Measurements from ENCODE around the gene INO80E.
A peak's percentile ranks its signal among the peaks of the same experiment; 100 is the strongest.
"Not testable (repeated sequence)": the region's sequence is repeated elsewhere in the genome, so short reads cannot be mapped to it uniquely, and the experiment has no call there.

The INO80E gene

GRCh38 chr16:29995911-29996765 lies at the start of gene INO80E:
INO80E (plus strand) TSS chr16:29996241; CDS start chr16:29996311, 70 bp downstream.
- peak; percentile 99 for DNase-seq

- no peak for DNase-seq
Observed at GRCh38 chr16:29947897-29948296, 48.1 kb upstream of the INO80E start.

GRCh38 chr16:29950806-29951461 lies 45.1 kb upstream of the INO80E start:
- DNase-seq, result no peak

- no peak for DNase-seq
Observed at GRCh38 chr16:29951625-29952365, 44.2 kb upstream of the INO80E start.

GRCh38 chr16:29958756-29959155 lies 37.3 kb upstream of the INO80E start:
- no peak for DNase-seq

GRCh38 chr16:29959293-29959692 lies 36.7 kb upstream of the INO80E start:
- no peak for DNase-seq

GRCh38 chr16:29959821-29960220 lies 36.2 kb upstream of the INO80E start:
- DNase-seq, result not testable (repeated sequence)

GRCh38 chr16:29961127-29961478 lies 34.9 kb upstream of the INO80E start:
- no peak for DNase-seq

GRCh38 chr16:29961479-29962343 lies 34.3 kb upstream of the INO80E start, which contains the start of gene TMEM219:
TMEM219 (plus strand) TSS chr16:29962079; CDS start chr16:29963144, 1,065 bp downstream.
- peak; percentile 97 for DNase-seq

GRCh38 chr16:29962344-29962994 lies 33.6 kb upstream of the INO80E start:
- DNase-seq, result no peak

- no peak for DNase-seq
Observed at GRCh38 chr16:29963021-29963743, 32.9 kb upstream of the INO80E start.

GRCh38 chr16:29968205-29968604 lies 27.8 kb upstream of the INO80E start:
- DNase-seq, result no peak

- no peak for DNase-seq
Observed at GRCh38 chr16:29971304-29971703, 24.7 kb upstream of the INO80E start.

GRCh38 chr16:29972500-29972899 lies 23.5 kb upstream of the INO80E start:
- DNase-seq, result no peak

GRCh38 chr16:29972992-29973383 lies 23.1 kb upstream of the INO80E start:
- DNase-seq, result no peak

- peak; percentile 99 for DNase-seq
Observed at GRCh38 chr16:29973384-29974246, 22.4 kb upstream of the INO80E start, which contains the start of gene TAOK2. TAOK2 (plus strand) TSS chr16:29973868; CDS start chr16:29977773, 3,905 bp downstream.

GRCh38 chr16:29974291-29975133 lies 21.5 kb upstream of the INO80E start:
- peak; percentile 33 for DNase-seq

- no peak for DNase-seq
Observed at GRCh38 chr16:29975134-29975538, 20.9 kb upstream of the INO80E start.
